Left renal cortex interstitium (tissue), 4 donors: Measurements from ENCODE around the gene TBC1D20. TPM values are rescaled to one million over a fixed set of nuclear protein-coding genes. Genes with fewer than 3 reads are reported as not detected.

Experiments used
- DNase-seq, 4 donors: peaks; one replicate each; pipeline ENCODE4 v3.0.0-alpha.2; 2013; ENCODE audit warnings: low read depth in 4 of 4, low spot score in 2 of 4, missing footprints in 1 of 4
- polyA plus RNA-seq, 4 donors: library from polyadenylated mRNA; unstranded; fragments of 120-200 nt; gene quantifications; one replicate each; pipeline ENCODE4 v1.2.1, GENCODE V29; 2013; ENCODE audit not compliant: insufficient read length in 4 of 4

Gene TBC1D20
- polyA plus RNA-seq, 4 donors: 29.0 to 38.3 (median 32.9) TPM

GRCh38 chr20:420721-421574, 41.4 kb downstream of the TBC1D20 start:
- no peak for DNase-seq

DNA sequence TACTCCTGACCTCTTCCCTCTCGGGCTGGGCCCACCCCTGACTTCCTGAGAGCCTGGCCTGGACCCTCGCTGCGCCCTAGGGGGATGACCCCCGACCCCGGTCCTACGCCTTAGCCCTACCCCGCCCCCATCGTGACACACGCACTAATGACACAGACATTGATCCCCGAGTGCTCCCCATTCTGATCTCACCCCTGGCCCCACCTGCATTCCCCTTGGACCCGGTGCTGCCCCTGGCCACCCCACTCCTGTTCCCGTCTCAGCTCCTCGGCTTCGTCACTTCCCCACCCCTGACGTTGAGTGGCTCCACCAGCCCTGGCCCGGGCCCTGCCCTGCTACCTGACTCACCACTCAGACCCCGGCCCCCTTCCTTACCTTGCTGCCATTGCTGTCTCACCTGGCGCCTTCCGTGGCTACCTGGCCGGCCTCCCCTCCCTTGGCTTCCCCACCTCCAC, 42.1 kb downstream of the TBC1D20 start:
- DNase-seq: no peak

- no peak for DNase-seq
Observed at GRCh38 chr20:419556-420165, 42.7 kb downstream of the TBC1D20 start.

GRCh38 chr20:418858-419365, 43.4 kb downstream of the TBC1D20 start:
- no peak for DNase-seq

DNA sequence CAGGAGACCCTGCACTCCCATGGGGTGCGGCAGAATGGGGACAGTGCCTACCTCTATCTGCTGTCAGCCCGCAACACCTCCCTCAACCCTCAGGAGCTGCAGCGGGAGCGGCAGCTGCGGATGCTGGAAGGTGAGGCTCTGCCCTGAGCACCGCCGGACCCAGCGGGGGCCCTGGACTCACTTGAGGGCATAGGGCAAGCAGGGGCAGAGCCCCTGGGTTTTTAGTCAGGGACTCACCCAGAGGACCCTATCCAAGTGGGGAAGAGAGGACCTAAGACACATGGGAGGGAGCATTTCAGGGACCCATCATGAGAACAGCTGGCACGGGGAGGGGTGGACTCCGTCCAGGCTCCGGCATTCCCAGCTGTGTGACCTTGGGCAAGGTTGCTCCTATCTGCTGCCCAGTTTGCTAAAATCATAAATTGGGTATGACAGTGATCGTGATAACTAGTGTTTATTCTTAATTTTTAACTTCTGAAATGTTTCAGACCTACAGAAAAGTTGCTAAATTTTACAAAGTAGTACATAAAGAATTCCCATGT, 44.5 kb downstream of the TBC1D20 start:
- DNase-seq: no peak

DNA sequence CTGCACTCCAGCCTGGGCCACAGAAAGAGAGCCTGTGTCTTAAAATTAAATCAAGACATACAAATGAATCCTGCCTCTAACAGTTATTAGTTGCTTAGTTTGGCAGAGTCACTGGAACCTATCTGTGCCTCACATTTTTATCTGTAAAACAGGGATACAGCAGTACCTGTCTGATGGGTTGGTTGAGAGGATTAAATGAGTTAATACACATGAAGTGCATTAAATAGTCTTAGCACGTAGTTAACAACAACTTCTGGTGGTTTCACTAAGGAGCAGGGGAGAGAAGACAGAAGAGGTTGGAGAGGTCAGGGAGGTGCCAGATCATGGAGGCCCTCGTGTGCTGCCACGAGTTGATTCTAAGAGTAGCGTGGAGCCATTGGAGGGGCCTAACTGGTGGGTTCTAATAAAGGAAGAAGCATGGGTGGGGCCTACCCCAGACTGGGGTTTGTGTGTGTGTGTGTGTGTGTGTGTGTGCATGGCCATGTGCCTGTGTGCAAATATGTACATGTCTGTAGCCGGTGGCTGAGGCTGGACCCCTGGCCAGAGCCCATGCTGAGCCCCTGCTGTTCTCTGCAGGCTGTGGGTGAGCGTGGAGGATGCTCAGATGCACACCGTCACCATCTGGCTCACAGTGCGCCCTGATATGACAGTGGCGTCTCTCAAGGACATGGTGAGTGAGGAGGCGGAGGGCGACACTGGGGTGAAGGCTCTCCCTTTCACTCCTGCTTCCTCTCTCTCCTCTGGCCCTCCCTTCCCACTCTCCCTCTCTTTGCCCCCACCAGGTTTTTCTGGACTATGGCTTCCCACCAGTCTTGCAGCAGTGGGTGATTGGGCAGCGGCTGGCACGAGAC, 45.2 kb downstream of the TBC1D20 start:
- no peak for DNase-seq

GRCh38 chr20:415820-416322, 46.5 kb downstream of the TBC1D20 start:
- DNase-seq: no peak

GRCh38 chr20:414161-414560, 48.2 kb downstream of the TBC1D20 start:
- DNase-seq: no peak

DNA sequence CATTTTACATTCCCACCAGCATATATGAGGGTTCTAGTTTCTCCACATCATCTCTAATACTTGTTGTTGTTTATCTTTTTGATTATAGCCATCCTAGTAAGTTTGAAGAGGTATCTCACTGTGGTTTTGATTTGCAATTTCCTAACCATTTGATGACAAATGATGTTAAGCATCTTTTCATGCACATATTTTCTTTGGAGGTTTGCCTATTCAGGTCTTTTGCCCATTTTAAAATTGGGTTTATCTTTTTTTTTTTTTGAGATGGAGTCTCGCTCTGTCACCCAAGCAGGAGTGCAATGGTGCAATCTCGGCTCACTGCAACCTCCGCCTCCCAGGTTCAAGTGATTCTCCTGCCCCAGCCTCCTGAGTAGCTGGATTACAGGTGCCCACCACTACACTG, 50.3 kb downstream of the TBC1D20 start:
- no peak for DNase-seq

- no peak for DNase-seq
Observed at GRCh38 chr20:409697-410559, 52.4 kb downstream of the TBC1D20 start.

DNA sequence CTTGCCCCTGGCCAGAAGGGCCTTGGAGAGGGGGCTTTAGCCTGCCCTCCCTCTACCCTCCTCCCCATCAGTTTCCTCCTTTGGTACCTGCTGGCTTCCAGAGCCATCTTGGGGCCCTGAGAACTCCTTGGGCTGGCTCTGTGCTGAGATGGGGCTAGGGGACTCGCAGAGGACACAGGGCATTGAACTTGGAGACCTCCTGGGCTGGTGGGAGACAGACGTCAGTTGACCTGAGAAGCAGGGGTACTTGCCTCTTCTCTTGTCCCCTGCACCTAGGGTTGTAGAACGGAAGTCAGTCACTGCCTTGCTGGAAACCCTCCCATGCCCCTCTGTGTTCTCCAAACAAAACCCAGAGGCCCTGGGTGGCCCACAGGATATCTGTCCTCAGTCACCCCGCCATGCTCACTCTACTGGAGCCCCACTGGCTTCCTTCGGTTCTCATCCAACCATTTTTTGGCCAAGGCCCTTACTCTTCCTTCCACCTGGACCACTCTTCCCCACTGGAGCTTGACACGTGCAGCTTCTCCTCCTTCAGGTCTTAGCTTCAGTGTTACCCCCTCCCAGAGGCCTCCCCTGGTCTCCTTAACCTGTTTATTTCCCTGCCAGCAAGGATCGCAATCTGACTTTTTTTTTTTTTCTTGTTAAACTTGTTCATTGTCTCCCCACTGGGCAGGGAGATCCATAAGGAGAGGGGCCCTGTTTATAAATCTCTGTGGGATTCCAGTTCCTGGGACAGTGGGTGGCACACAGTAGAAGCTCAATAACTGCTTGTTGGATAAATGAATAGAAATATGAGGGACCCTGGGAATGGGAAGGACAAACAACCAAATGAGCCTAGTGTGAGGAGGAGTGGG, 53.3 kb downstream of the TBC1D20 start:
- no peak for DNase-seq

DNA sequence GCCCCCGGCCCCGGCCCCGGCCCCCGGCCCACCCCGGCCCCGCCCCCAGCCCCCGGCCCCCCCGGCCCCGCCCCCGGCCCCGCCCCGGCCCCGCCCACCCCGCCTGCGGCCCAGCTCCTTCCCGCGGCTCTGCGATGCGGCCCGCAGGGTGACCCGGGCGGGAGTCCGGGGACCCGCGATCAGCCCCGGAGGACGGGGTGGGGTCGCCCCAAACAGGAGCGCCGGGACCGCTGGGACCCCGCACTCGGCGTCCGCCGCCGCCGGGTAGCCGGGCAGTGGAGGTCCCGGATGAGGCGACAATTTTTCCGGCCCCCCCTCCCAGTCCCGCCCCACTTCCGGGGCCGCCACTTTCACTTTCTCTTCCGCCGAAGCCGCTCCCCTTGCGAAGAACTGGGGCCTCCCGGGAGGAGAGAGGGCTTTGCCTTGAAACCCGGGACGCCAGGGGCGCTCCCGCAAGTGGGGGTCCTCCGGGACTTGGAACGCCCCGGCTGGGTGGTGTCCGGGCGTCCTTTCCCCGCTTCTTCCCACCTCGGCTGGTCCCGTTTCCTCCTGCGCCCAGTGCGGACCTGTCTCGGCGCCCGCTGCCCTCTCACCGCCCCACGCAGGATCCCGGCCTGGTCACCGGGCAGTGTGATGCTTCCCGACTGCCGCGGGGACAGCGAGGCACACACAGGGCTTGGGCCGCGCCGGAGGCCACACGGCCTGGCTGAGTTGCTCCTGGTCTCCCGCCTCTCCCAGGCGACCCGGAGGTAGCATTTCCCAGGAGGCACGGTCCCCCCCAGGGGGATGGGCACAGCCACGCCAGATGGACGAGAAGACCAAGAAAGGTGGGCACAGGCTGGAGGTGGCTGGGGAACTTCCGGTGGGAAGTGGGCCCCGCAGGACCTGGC, 54.1 kb downstream of the TBC1D20 start, which contains the start of gene RBCK1:
RBCK1 (plus strand) TSS at position 347 of the 890 bp plus-strand sequence; CDS start at position 806, 459 bp downstream.
- DNase-seq: peak; percentile 56 to 73 (median 66)

DNA sequence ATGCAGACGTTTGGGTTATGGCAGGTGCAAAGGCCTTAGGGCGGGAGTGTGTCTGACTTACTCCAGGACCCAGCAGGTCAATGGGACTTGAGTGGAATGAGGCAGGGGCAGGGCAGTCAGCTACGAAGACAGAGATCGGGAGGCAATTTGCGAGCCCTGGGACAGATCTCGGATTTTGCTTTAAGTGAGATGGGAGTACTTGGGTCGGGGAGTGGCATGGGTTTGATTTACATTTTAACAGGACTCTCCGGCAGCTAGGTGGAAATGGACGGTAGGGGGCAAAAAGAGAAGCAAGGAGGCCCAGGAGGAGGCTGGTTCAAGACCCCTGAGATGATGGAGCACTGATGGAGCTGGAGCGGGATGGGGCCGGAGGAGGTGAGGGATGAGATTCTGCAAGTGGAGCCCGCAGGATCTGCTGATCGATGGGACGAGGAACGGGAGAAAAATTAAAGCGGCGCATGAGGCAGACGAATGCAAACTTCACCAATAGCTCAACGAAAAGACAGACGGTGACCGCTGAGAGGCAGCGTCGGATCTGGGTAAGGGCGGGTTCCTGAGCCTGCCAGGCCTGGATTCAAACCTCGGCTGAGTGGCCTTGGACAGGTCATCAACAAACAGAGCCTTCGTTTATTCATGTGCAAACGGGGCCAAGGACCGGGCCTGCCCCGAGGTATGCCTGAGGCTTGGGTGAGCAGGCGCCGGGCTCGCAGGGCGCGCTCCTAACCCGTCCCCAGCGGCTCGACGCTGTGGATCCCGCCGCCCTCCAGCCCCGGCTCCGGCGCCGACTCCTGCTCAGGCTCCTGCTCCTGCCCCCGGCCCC, 55.0 kb downstream of the TBC1D20 start:
- peak; percentile 36 to 48 (median 44) for DNase-seq

DNA sequence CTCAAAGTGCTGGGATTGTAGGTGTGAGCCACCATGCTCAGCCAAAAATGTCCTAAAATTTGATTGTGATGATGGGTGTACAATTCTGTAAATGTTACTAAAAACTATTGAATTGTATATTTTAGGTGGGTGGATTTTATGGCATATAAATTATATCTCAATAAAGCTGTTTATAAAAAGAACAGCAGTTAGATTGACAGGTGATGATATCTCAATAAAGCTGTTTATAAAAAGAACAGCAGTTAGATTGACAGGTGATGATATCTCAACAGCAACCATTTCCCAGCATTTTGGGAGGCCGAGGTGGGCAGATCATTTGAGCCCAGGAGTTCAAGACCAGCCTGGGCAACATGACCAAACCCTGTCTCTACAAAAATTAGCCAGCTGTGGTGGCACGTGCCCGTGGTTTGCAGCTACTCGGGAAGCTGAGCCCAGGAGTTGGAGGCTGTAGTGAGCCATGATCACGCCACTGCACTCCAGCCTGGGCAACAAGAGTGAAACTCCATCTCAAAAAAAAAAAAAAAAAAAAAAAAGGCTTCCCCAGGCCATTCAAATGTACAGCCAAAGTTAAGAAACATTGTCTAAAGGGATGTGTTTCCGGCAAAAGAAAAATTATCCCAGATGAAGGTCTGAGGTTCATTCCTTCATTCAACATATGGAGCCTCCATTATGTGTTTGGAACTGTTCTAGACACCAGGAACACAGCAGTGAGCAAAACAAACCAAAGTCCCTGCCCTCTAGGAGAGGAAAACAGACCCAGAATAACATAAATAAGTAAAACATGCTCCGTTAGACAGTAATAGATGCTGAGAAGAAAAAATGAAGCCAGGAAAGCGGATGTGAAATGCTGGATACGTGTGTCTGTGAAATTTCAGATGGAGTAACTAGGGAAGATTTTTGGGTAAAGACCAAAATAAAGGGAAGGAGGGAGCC, 55.9 kb downstream of the TBC1D20 start:
- DNase-seq: no peak

GRCh38 chr20:404088-404487, 58.2 kb downstream of the TBC1D20 start:
- no peak for DNase-seq
